Measurements from ENCODE around the gene BBS9. TPM values are rescaled to one million over a fixed set of nuclear protein-coding genes. Genes with fewer than 3 reads are reported as not detected.

The BBS9 gene
- total and polyA plus RNA-seq, 2 donors (not counting 3 experiments of a cell fraction or from before 2014, with no cell fraction given) = 5.7 to 17.4 TPM

- dilution Hi-C loops (cut with MboI; ENCODE audit: extremely low pct_ligation_motif_present, low sequenced_read_pairs) (no loop called here), intact Hi-C loops (cut with micrococcal nuclease) (no loop called here)
- Histone ChIP-seq H4K20me1 (replicated peaks; ENCODE audit: control insufficient read depth, extremely low read depth, insufficient read depth, low read length) (no peaks in the 10 kb centered on the region), H3K9me1 (replicated peaks; ENCODE audit: control insufficient read depth, extremely low read depth, insufficient read depth, low read length) (no peaks in the 10 kb centered on the region), H3K27me3 (ENCODE audit: control insufficient read depth in 2 of 2, insufficient read depth in 2 of 2, low read length in 2 of 2) (no peaks in the 10 kb centered on the region), H3K4me3 (replicated peaks in 1 of 3; ENCODE audit: insufficient read depth in 1 of 3, low read depth in 1 of 3, low read length in 3 of 3) (no peak overlapping the region), H3K9ac (replicated peaks; ENCODE audit: extremely low read depth, insufficient read depth, low read length) (no peak overlapping the region), H3K4me1 (ENCODE audit: control insufficient read depth, extremely low read depth, insufficient read depth, low read length) (no peaks in the 10 kb centered on the region), H3K9me3 (replicated peaks; ENCODE audit: control insufficient read depth, insufficient read depth, low read length) (no peaks in the 10 kb centered on the region), H3K27ac (ENCODE audit: insufficient read depth, low read depth, low read length) (no peak overlapping the region), H3K79me2 (ENCODE audit: control insufficient read depth, insufficient read depth, low read length) (no peaks in the 10 kb centered on the region), H2AFZ (ENCODE audit: low read depth, low read length) (no peak overlapping the region), H3K4me2 (ENCODE audit: insufficient read depth, low read length) (no peak overlapping the region), H3K36me3 (ENCODE audit: control insufficient read depth in 2 of 2, extremely low read depth in 1 of 2, insufficient read depth in 2 of 2, low read length in 2 of 2) (no peaks in the 10 kb centered on the region)
- TF ChIP-seq JUN (IDR thresholded peaks at IDR 0.05; ENCODE audit: borderline replicate concordance, insufficient read depth, insufficient read length, low read depth) (no peak), MAX (IDR thresholded peaks at IDR 0.05; ENCODE audit: insufficient read depth, insufficient read length) (no peak), FOS (IDR thresholded peaks at IDR 0.05; ENCODE audit: borderline replicate concordance, insufficient read depth, low read length) (peak; percentile 20)
- POLR2A ChIA-PET = no interaction called here
- CTCF ChIA-PET = interaction anchor here (1.0 to 7.3 kb wide), 4 partner anchors 11 to 839 kb away, joined by 3 to 229 read pairs (median 6); no protein-coding TSS in a partner anchor
- FAIRE-seq = no peak
- no TSS peak for BruUV-seq (replicated peaks)
- peak; percentile 54 for DNase-seq (ENCODE audit: low read depth, low spot score)
These were observed 119.3 kb downstream of the BBS9 start for GRCh38 chr7:33248671-33249070.

GRCh38 chr7:33250421-33250871 lies 121.1 kb downstream of the BBS9 start:
- no peak overlapping the region for H3K4me2 ChIP-seq (ENCODE audit: insufficient read depth, low read length)
- H3K9ac ChIP-seq (replicated peaks; ENCODE audit: extremely low read depth, insufficient read depth, low read length) = no peak overlapping the region
- H3K9me3 ChIP-seq (replicated peaks; ENCODE audit: control insufficient read depth, insufficient read depth, low read length) = no peaks in the 10 kb centered on the region
- no peak overlapping the region for H2AFZ ChIP-seq (ENCODE audit: low read depth, low read length)
- DNase-seq (ENCODE audit: low read depth, low spot score) = peak; percentile 13
- TF ChIP-seq GATA2 (IDR thresholded peaks at IDR 0.05; ENCODE audit: insufficient read depth, insufficient read length, low read depth, low read length) = no peak
- no peak for TF ChIP-seq CTCF (IDR thresholded peaks at IDR 0.05; ENCODE audit: extremely low read depth in 1 of 2, insufficient read depth in 1 of 2, low read depth in 1 of 2, low read length in 2 of 2)
- TF ChIP-seq MAX (IDR thresholded peaks at IDR 0.05; ENCODE audit: insufficient read depth, insufficient read length) = no peak
- H3K36me3 ChIP-seq (ENCODE audit: control insufficient read depth in 2 of 2, extremely low read depth in 1 of 2, insufficient read depth in 2 of 2, low read length in 2 of 2) = no peaks in the 10 kb centered on the region
- H4K20me1 ChIP-seq (replicated peaks; ENCODE audit: control insufficient read depth, extremely low read depth, insufficient read depth, low read length) = no peaks in the 10 kb centered on the region
- no peaks in the 10 kb centered on the region for H3K79me2 ChIP-seq (ENCODE audit: control insufficient read depth, insufficient read depth, low read length)
- no peak overlapping the region for H3K4me3 ChIP-seq (replicated peaks in 1 of 3; ENCODE audit: insufficient read depth in 1 of 3, low read depth in 1 of 3, low read length in 3 of 3)
- H3K9me1 ChIP-seq (replicated peaks; ENCODE audit: control insufficient read depth, extremely low read depth, insufficient read depth, low read length) = no peaks in the 10 kb centered on the region
- POLR2A ChIA-PET = no interaction called here
- no TSS peak for BruUV-seq (replicated peaks)
- H3K27me3 ChIP-seq (ENCODE audit: control insufficient read depth in 2 of 2, insufficient read depth in 2 of 2, low read length in 2 of 2) = no peaks in the 10 kb centered on the region
- CTCF ChIA-PET = interaction anchor here (1.7 to 2.0 kb wide), 2 partner anchors 8 to 682 kb away, joined by 5 to 8 read pairs; no protein-coding TSS in a partner anchor
- dilution Hi-C loops (cut with MboI; ENCODE audit: extremely low pct_ligation_motif_present, low sequenced_read_pairs) (no loop called here), intact Hi-C loops (cut with micrococcal nuclease) (no loop called here)
- FAIRE-seq = no peak
- H3K4me1 ChIP-seq (ENCODE audit: control insufficient read depth, extremely low read depth, insufficient read depth, low read length) = no peaks in the 10 kb centered on the region
- H3K27ac ChIP-seq (ENCODE audit: insufficient read depth, low read depth, low read length) = no peak overlapping the region

Measured in endothelial cell of umbilical vein (primary cell).